Neuronal stem cell (in vitro differentiated cells): ENCODE measurements around the gene KDM5A.
"Not testable (repeated sequence)": the region's sequence is repeated elsewhere in the genome, so short reads cannot be mapped to it uniquely, and the experiment has no call there.

ENCODE experiments used
- DNase-seq: peaks from one replicate; pipeline ENCODE4 v3.0.0-alpha.2; 2013; ENCODE audit warnings: low spot score
- H2AFZ ChIP-seq: one replicate; pipeline ENCODE4 v1.6.1; 2013; ENCODE audit warnings: mild to moderate bottlenecking, low read length, inconsistent platforms
- H2AK5ac ChIP-seq: 2 replicates; pipeline ENCODE4 v1.6.1; 2013; ENCODE audit warnings: low read depth, mild to moderate bottlenecking, inconsistent platforms, low read length, moderate library complexity, mixed read lengths
- H2BK120ac ChIP-seq: 2 replicates; pipeline ENCODE4 v1.6.1; 2013; ENCODE audit warnings: low read depth, mild to moderate bottlenecking, inconsistent platforms, low read length, moderate library complexity, mixed read lengths
- H2BK12ac ChIP-seq: one replicate; pipeline ENCODE4 v1.6.1; 2013; ENCODE audit warnings: low read length, inconsistent platforms
- H2BK15ac ChIP-seq: 2 replicates; pipeline ENCODE4 v1.6.1; 2013; ENCODE audit warnings: mild to moderate bottlenecking, low read length, inconsistent platforms, mixed read lengths
- H2BK5ac ChIP-seq: one replicate; pipeline ENCODE4 v1.6.1; 2013; ENCODE audit warnings: inconsistent platforms, mild to moderate bottlenecking, low read length, moderate library complexity
- H3K14ac ChIP-seq: one replicate; pipeline ENCODE4 v1.6.1; 2013; ENCODE audit warnings: low read length, inconsistent platforms
- H3K18ac ChIP-seq: 2 replicates; pipeline ENCODE4 v1.6.1; 2013; ENCODE audit warnings: low read length, inconsistent platforms
- H3K23ac ChIP-seq: 2 replicates; pipeline ENCODE4 v1.6.1; 2013; ENCODE audit warnings: low read depth, mild to moderate bottlenecking, mixed read lengths, low read length, inconsistent platforms; ENCODE audit not compliant: poor library complexity
- H3K27ac ChIP-seq: replicated peaks from 3 replicates; pipeline ENCODE4 v1.5.1; 2013; ENCODE audit warnings: low read length, inconsistent platforms
- H3K27me3 ChIP-seq, 3 experiments: 2 replicates each; pipeline ENCODE4 v1.6.1; 2013; ENCODE audit warnings: low read length in 3 of 3, mild to moderate bottlenecking in 2 of 3, inconsistent platforms in 1 of 3, low read depth in 1 of 3, mixed read lengths in 1 of 3, moderate library complexity in 1 of 3; ENCODE audit not compliant: control insufficient read depth in 3 of 3, insufficient read depth in 3 of 3
- H3K36me3 ChIP-seq, 2 donors: replicated peaks in 1 of 2; 2 replicates each; pipeline ENCODE4 v1.6.1; 2013; ENCODE audit warnings: low read length in 2 of 2; ENCODE audit not compliant: control insufficient read depth in 2 of 2, insufficient read depth in 2 of 2
- H3K4ac ChIP-seq: 2 replicates; pipeline ENCODE4 v1.6.1; 2013; ENCODE audit warnings: inconsistent platforms, mild to moderate bottlenecking, low read length, moderate library complexity
- H3K4me1 ChIP-seq, 2 donors: 1 replicate in 1 of 2; 2 replicates in 1 of 2; pipeline ENCODE4 v1.6.1; 2013; ENCODE audit warnings: low read length in 2 of 2, low read depth in 1 of 2; ENCODE audit not compliant: control insufficient read depth in 2 of 2, insufficient read depth in 1 of 2
- H3K4me2 ChIP-seq: one replicate; pipeline ENCODE4 v1.6.1; 2013; ENCODE audit warnings: mild to moderate bottlenecking, low read length, inconsistent platforms; ENCODE audit not compliant: insufficient read depth, poor library complexity, severe bottlenecking
- H3K4me3 ChIP-seq, 2 donors: 2 replicates each; pipeline ENCODE4 v1.5.1; 2013; ENCODE audit warnings: low read length in 2 of 2, mild to moderate bottlenecking in 2 of 2, inconsistent platforms in 1 of 2, moderate library complexity in 1 of 2
- H3K79me1 ChIP-seq: one replicate; pipeline ENCODE4 v1.6.1; 2013; ENCODE audit warnings: low read depth, mild to moderate bottlenecking, inconsistent platforms, low read length, moderate library complexity
- H3K9ac ChIP-seq: one replicate; pipeline ENCODE4 v1.6.1; 2013; ENCODE audit warnings: mild to moderate bottlenecking, low read depth, low read length, inconsistent platforms; ENCODE audit not compliant: poor library complexity
- H3K9me3 ChIP-seq, 2 donors: replicated peaks in 1 of 2; 2 replicates each; pipeline versions ENCODE3 to v1.6.1; 2013; ENCODE audit warnings: low read length in 2 of 2, mild to moderate bottlenecking in 2 of 2, inconsistent platforms in 1 of 2, low read depth in 1 of 2, mixed read lengths in 1 of 2, moderate library complexity in 1 of 2; ENCODE audit not compliant: control insufficient read depth in 2 of 2, insufficient read depth in 1 of 2
- H4K8ac ChIP-seq: one replicate; pipeline ENCODE4 v1.6.1; 2013; ENCODE audit warnings: low read depth, mild to moderate bottlenecking, inconsistent platforms, low read length, moderate library complexity
- H4K91ac ChIP-seq: one replicate; pipeline ENCODE4 v1.6.1; 2013; ENCODE audit warnings: low read length, low read depth, mild to moderate bottlenecking, inconsistent platforms; ENCODE audit not compliant: poor library complexity
- WGBS, 2 donors: extraction: QIAGEN DNeasy Blood & Tissue Kit; methylation state at CpG; one replicate each; pipeline ENCODE4 v1.1.7; 2013; ENCODE audit warnings: missing lambda C conversion rate in 2 of 2, mixed read lengths in 1 of 2; ENCODE audit not compliant: insufficient read length in 2 of 2, insufficient replicate concordance in 1 of 2; ENCODE audit errors: extremely low coverage in 2 of 2; 5-methylcytosine and 5-hydroxymethylcytosine counted together

The KDM5A gene

DNA sequence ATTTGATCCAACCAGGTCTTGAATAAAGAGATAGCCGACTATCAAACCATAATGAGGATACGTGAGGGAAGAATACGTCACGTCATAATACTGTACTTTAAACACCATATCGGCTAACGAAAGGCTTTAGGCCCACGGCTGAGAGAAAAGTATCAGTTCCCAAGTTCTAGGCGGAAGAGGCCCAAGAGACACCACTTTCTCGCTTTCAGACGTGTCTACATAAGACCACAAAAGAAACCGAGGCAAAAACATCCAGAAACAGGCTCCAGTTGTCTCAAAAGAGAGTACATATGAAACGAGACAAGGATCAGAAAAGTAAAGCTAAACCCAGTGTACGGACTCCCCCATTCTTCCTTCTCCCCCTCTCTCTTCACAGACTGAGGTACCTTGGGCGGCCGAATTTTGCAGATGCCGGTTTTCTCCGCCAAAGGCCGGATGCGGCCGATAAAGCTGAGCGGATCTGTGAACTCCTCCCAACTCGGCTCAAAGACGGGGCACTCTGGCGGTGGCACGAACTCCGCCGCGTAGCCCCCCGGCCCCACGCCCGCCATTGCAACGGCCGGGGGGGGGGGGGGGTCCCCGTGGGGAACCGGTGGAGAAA lies 479 bp downstream of the KDM5A start:
- Histone ChIP-seq H3K9me3 (no peaks in the 10 kb centered on the region), H3K36me3 (peaks cover 3 to 29% of the 10 kb centered on the region in 2 donors), H3K27ac (peak overlapping the region; percentile 95), H3K27me3 (no peaks in the 10 kb centered on the region), H3K4me1 (peaks cover 0 to 13% of the 10 kb centered on the region in 2 donors), H4K8ac (no peak overlapping the region), H3K4me2 (peak overlapping the region; percentile 39), H2AK5ac (no peak overlapping the region), H4K91ac (no peak overlapping the region), H2BK12ac (no peak overlapping the region), H3K14ac (no peak overlapping the region), H2BK15ac (no peak overlapping the region), H2AFZ (peak overlapping the region; percentile 95), H3K4me3 (peak overlapping the region; percentile 81 to 85), H2BK5ac (peak overlapping the region; percentile 56), H3K18ac (peak overlapping the region; percentile 27), H3K23ac (no peak overlapping the region), H3K9ac (peak overlapping the region; percentile 93), H3K4ac (no peak overlapping the region), H3K79me1 (no peaks in the 10 kb centered on the region), H2BK120ac (no peak overlapping the region)
- DNase-seq = no peak
- WGBS, 2 donors = no CpG with 5 or more reads among the region's 35 CpGs

DNA sequence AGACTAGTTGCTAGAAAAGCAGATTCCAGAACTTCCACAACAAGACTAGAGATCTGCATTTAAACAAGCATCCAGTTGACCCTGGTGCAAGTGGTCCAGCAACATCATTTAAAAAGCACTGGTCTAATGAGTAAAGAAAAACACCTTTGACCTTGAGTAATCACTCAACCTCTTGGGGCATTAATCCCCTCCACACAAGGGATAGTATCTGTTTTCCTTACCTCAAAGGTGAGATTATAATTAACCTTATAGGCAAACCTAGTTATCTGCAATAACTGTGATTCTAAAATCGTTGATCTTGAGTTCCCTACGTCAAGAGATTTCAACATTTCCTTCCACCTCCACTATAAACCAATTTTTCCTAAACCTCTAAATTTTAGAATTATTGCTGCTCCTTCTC lies 1.1 kb downstream of the KDM5A start:
- Histone ChIP-seq H4K8ac (no peak overlapping the region), H2BK5ac (no peak overlapping the region), H2AFZ (no peak overlapping the region), H3K36me3 (peaks cover 6 to 35% of the 10 kb centered on the region in 2 donors), H3K9ac (no peak overlapping the region), H3K4me2 (peak overlapping the region; percentile 39), H2AK5ac (no peak overlapping the region), H3K4me3 (peak overlapping the region; percentile 81 to 85), H3K27me3 (no peaks in the 10 kb centered on the region), H3K18ac (no peak overlapping the region), H3K27ac (no peak overlapping the region), H3K9me3 (no peaks in the 10 kb centered on the region), H2BK15ac (no peak overlapping the region), H2BK120ac (no peak overlapping the region), H3K4ac (no peak overlapping the region), H3K79me1 (peaks cover 2% of the 10 kb centered on the region), H4K91ac (no peak overlapping the region), H2BK12ac (no peak overlapping the region), H3K23ac (no peak overlapping the region), H3K14ac (no peak overlapping the region), H3K4me1 (peaks cover 0 to 13% of the 10 kb centered on the region in 2 donors)
- WGBS, 2 donors = no CpG with 5 or more reads among the region's 2 CpGs
- no peak for DNase-seq

DNA sequence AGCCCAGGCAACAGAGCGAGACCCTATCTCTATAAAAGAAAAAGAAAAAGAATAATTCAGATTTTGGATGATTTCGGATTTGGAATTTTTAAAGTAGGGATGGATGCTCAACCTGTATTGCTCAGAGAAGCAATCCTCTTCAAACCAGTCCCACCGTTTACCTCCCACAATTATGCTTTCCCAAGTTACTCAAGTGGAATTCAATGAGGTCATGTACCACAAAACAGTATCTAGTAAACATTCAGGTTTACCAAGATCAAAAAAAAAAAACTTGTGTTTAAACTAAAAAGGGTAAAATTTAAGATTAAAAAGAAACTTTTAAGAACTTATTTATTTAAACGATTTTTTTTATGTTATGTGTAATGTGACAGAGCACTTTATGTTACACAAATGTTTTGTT lies 2.5 kb downstream of the KDM5A start:
- H3K9ac ChIP-seq = no peak overlapping the region
- no peaks in the 10 kb centered on the region for H3K9me3 ChIP-seq
- H3K4ac ChIP-seq = no peak overlapping the region
- H3K23ac ChIP-seq = no peak overlapping the region
- H3K27me3 ChIP-seq = no peaks in the 10 kb centered on the region
- no peak overlapping the region for H2AK5ac ChIP-seq
- no peak overlapping the region for H3K27ac ChIP-seq
- H3K4me3 ChIP-seq = peak overlapping the region in 1 of 2 donors; percentile 81
- H4K8ac ChIP-seq = no peak overlapping the region
- no peak overlapping the region for H3K14ac ChIP-seq
- peaks cover 2% of the 10 kb centered on the region for H3K79me1 ChIP-seq
- H3K4me1 ChIP-seq = peaks cover 0 to 13% of the 10 kb centered on the region in 2 donors
- DNase-seq = no peak
- no peak overlapping the region for H2BK5ac ChIP-seq
- no peak overlapping the region for H2BK12ac ChIP-seq
- H2BK15ac ChIP-seq = no peak overlapping the region
- no peak overlapping the region for H3K4me2 ChIP-seq
- peaks cover 10 to 49% of the 10 kb centered on the region in 2 donors for H3K36me3 ChIP-seq
- H4K91ac ChIP-seq = no peak overlapping the region
- H3K18ac ChIP-seq = no peak overlapping the region
- no peak overlapping the region for H2AFZ ChIP-seq
- no peak overlapping the region for H2BK120ac ChIP-seq
- WGBS, 2 donors = no CpG with 5 or more reads among the region's 4 CpGs

DNA sequence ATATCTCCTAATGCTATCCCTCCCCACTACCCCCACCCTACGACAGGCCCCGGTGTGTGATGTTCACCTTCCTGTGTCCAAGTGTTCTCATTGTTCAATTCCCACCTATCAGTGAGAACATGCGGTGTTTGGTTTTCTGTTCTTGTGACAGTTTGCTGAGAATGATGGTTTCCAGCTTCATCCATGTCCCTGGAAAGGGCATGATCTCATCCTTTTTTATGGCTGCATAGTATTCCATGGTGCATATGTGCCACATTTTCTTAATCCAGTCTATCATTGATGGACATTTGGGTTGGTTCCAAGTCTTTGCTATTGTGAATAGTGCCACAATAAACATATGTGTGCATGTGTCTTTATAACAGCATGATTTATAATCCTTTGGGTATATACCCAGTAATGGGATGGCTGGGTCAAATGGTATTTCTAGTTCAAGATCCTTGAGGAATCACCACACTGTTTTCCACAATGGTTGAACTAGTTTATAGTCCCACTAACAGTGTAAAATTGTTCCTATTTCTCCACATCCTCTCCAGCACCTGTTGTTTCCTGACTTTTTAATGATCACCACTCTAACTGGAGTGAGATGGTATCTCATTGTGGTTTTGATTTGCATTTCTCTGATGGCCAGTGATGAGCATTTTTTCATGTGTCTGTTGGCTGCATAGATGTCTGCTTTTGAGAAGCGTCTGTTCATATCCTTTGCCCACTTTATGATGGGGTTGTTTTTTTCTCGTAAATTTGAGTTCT lies 18.2 kb downstream of the KDM5A start:
- H3K36me3 ChIP-seq = peaks cover 17 to 59% of the 10 kb centered on the region in 2 donors

More for the DNA sequence above, 18.2 kb downstream of the KDM5A start:
- not testable (repeated sequence) for H2BK120ac ChIP-seq, H3K4ac ChIP-seq, H3K14ac ChIP-seq, H3K27ac ChIP-seq, H2AK5ac ChIP-seq, H2BK15ac ChIP-seq, H3K18ac ChIP-seq, H3K4me3 ChIP-seq, H3K4me2 ChIP-seq, H4K8ac ChIP-seq, H2AFZ ChIP-seq, H3K79me1 ChIP-seq, H3K23ac ChIP-seq, H2BK5ac ChIP-seq, H3K4me1 ChIP-seq, H3K27me3 ChIP-seq, H2BK12ac ChIP-seq, DNase-seq, H3K9ac ChIP-seq, H4K91ac ChIP-seq
- peaks cover 5 to 25% of the 10 kb centered on the region in 2 donors for H3K9me3 ChIP-seq
- no CpG with 5 or more reads among the region's 5 CpGs for WGBS, 2 donors
